Body of pancreas (tissue), 4 donors: Measurements from ENCODE around the gene FPR1.

Experiments
- CTCF ChIP-seq, 7 experiments: fragments of 450-650 bp in 4 of 7; fragments of 200-600 bp in 3 of 7; sonication (generic) in 3 of 7; IDR thresholded peaks; one replicate each; pipeline ENCODE4 v1.5.1; 2016 to 2019; ENCODE audit warnings: antibody characterized with exemption in 7 of 7
- POLR2A ChIP-seq, 3 donors: fragments of 450-650 bp; IDR thresholded peaks; one replicate each; pipeline ENCODE4 v1.6.1; 2016; ENCODE audit warnings: antibody characterized with exemption in 3 of 3, mild to moderate bottlenecking in 2 of 3

GRCh38 chr19:51713319-51714285 lies 38.1 kb downstream of the FPR1 start:
- TF ChIP-seq CTCF (IDR thresholded peaks at IDR 0.05) (no peak), POLR2A (IDR thresholded peaks at IDR 0.05) (no peak)
